Activated T-helper 2 cell treated with anti-CD3 and anti-CD28 coated beads, Interferon-gamma antibody, Interleukin-2, Interleukin-4, amounts not matched to agents 10 μg/mL and 5 μg/mL and 100 μg/mL, durations not matched to agents 14 hours and 24 hours and 36 hours (primary cell): Measurements from ENCODE around the gene STK36. TPM values are rescaled to one million over a fixed set of nuclear protein-coding genes. Genes with fewer than 3 reads are reported as not detected.
"Not testable (repeated sequence)": the region's sequence is repeated elsewhere in the genome, so short reads cannot be mapped to it uniquely, and the experiment has no call there.

ENCODE experiments used
- DNase-seq: peaks from one replicate; pipeline ENCODE4 v3.0.0; 2021; ENCODE audit warnings: low spot score
- H3K27ac Mint-ChIP-seq: one replicate; pipeline ENCODE4 v1.8.0; 2021; ENCODE audit warnings: mixed read lengths
- H3K27me3 Mint-ChIP-seq: one replicate; pipeline ENCODE4 v1.8.0; 2021; ENCODE audit warnings: low read depth, mixed read lengths
- H3K36me3 Mint-ChIP-seq: one replicate; pipeline ENCODE4 v1.8.0; 2021; ENCODE audit warnings: low read depth, mixed read lengths
- H3K4me1 Mint-ChIP-seq: one replicate; pipeline ENCODE4 v1.8.0; 2021; ENCODE audit warnings: low read depth, mixed read lengths
- H3K4me3 Mint-ChIP-seq: one replicate; pipeline ENCODE4 v1.8.0; 2021; ENCODE audit warnings: low read depth, mild to moderate bottlenecking, moderate library complexity, mixed read lengths
- H3K9me3 Mint-ChIP-seq: one replicate; pipeline ENCODE4 v1.8.0; 2021; ENCODE audit warnings: mixed read lengths
- intact Hi-C: fragments of 100-400 bp; cut with micrococcal nuclease; formaldehyde crosslinking; loops from one replicate; pipeline ENCODE4 v1.15.1; 2023
- total RNA-seq: library from RNA; stranded (reverse); gene quantifications from 2 replicates; pipeline ENCODE4 v1.2.3, GENCODE V29; 2022

The STK36 gene
- total RNA-seq, 1 donor from 2014 or later, result 14.4 TPM

DNA sequence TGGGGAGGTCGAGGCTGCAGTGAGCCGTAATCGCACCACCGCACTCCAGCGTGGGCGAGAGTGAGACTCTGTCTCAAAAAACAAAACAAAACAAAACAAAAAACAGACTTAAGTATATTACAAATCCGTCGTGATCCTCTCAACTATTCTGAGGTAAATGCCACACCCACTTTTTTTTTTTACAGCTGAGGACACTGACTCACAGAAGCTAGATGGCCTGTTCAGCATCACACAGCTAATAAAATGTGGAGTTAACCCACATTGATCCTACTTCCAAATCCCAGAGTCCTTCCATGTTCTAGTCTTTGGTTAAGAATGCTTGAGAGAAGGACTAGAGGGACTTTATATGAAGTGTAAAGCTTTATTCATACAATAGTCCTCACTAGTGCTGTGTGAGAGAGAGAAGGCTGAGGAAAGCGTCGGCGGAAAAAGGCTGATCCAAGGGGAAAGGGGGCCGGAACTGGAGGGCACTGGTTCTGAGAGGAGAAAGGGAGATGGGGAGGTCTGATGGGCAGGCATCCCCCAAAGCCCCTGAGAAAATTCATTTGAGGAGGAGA, 711 bp upstream of the STK36 start:
- peak overlapping the region; percentile 92 for H3K4me3 Mint-ChIP-seq
- DNase-seq, result no peak
- no peaks in the 10 kb centered on the region for H3K9me3 Mint-ChIP-seq
- intact Hi-C loops, result loop anchor here (1.0 to 5.0 kb wide), 3 partner anchors 12 to 176 kb away; partner anchors contain the start of genes BCS1L, CNOT9, USP37 and ZNF142
- peaks cover 21% of the 10 kb centered on the region for H3K4me1 Mint-ChIP-seq
- peak overlapping the region; percentile 86 for H3K27ac Mint-ChIP-seq
- H3K36me3 Mint-ChIP-seq, result peaks cover 13% of the 10 kb centered on the region
- no peaks in the 10 kb centered on the region for H3K27me3 Mint-ChIP-seq

GRCh38 chr2:218679119-218679518, 7.2 kb downstream of the STK36 start:
- intact Hi-C loops, result no loop called here
- H3K36me3 Mint-ChIP-seq, result peaks cover 3% of the 10 kb centered on the region
- no peaks in the 10 kb centered on the region for H3K4me1 Mint-ChIP-seq
- H3K4me3 Mint-ChIP-seq, result no peak overlapping the region
- no peak for DNase-seq
- no peak overlapping the region for H3K27ac Mint-ChIP-seq
- no peaks in the 10 kb centered on the region for H3K27me3 Mint-ChIP-seq
- H3K9me3 Mint-ChIP-seq, result no peaks in the 10 kb centered on the region

DNA sequence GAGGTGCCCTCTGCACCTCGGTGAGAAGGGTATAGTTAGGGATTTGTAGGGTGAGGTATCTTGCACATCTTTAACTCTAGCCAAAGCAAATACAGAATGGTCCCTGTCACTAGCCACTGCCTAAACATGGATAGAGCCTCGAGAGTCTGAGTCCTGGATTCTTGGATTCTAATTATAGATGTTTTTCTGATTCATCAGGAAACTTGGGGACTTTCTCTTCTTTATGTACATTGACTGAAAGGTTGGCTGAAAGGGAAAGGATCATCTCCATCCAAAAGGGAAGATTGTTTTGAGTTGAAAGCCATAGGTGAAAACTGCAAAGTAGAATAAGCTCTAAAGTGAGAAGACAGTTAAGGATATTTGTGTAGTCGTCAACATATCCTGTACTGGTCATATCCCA, 8.2 kb downstream of the STK36 start:
- H3K4me1 Mint-ChIP-seq, result no peaks in the 10 kb centered on the region
- H3K27me3 Mint-ChIP-seq, result no peaks in the 10 kb centered on the region
- H3K36me3 Mint-ChIP-seq, result peaks cover 3% of the 10 kb centered on the region
- no peak overlapping the region for H3K4me3 Mint-ChIP-seq
- intact Hi-C loops, result no loop called here
- DNase-seq, result no peak
- H3K27ac Mint-ChIP-seq, result no peak overlapping the region
- H3K9me3 Mint-ChIP-seq, result no peaks in the 10 kb centered on the region

- H3K4me1 Mint-ChIP-seq, H3K27me3 Mint-ChIP-seq, DNase-seq, H3K9me3 Mint-ChIP-seq, H3K27ac Mint-ChIP-seq, H3K4me3 Mint-ChIP-seq, H3K36me3 Mint-ChIP-seq: not testable (repeated sequence)
- intact Hi-C loops, result loop anchor here (1.0 to 2.0 kb wide), 2 partner anchors 15 to 28 kb away; partner anchors contain the start of genes BCS1L, RNF25, STK36 and ZNF142
Measured at GRCh38 chr2:218687400-218688060, 15.6 kb downstream of the STK36 start.

- H3K27ac Mint-ChIP-seq, result no peak overlapping the region
- no peaks in the 10 kb centered on the region for H3K27me3 Mint-ChIP-seq
- H3K9me3 Mint-ChIP-seq, result no peaks in the 10 kb centered on the region
- no peak for DNase-seq
- no peaks in the 10 kb centered on the region for H3K36me3 Mint-ChIP-seq
- peaks cover 6% of the 10 kb centered on the region for H3K4me1 Mint-ChIP-seq
- intact Hi-C loops, result no loop called here
- no peak overlapping the region for H3K4me3 Mint-ChIP-seq
Measured at GRCh38 chr2:218691234-218691633, 19.3 kb downstream of the STK36 start.

GRCh38 chr2:218694405-218695145, 22.7 kb downstream of the STK36 start:
- Mint-ChIP-seq H3K36me3 (no peaks in the 10 kb centered on the region), H3K27ac (no peak overlapping the region), H3K9me3 (no peaks in the 10 kb centered on the region), H3K4me1 (no peaks in the 10 kb centered on the region), H3K27me3 (no peaks in the 10 kb centered on the region), H3K4me3 (no peak overlapping the region)
- DNase-seq, result no peak
- intact Hi-C loops, result no loop called here

DNA sequence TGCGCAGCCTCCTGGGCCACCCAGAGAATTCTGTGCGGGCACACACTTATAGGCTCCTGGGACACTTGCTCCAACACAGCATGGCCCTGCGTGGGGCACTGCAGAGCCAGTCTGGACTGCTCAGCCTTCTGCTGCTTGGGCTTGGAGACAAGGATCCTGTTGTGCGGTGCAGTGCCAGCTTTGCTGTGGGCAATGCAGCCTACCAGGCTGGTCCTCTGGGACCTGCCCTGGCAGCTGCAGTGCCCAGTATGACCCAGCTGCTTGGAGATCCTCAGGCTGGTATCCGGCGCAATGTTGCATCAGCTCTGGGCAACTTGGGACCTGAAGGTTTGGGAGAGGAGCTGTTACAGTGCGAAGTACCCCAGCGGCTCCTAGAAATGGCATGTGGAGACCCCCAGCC, 27.0 kb downstream of the STK36 start:
- H3K4me3 Mint-ChIP-seq, result no peak overlapping the region
- no peak for DNase-seq
- H3K27me3 Mint-ChIP-seq, result no peaks in the 10 kb centered on the region
- H3K36me3 Mint-ChIP-seq, result no peaks in the 10 kb centered on the region
- intact Hi-C loops, result no loop called here
- no peaks in the 10 kb centered on the region for H3K4me1 Mint-ChIP-seq
- H3K27ac Mint-ChIP-seq, result no peak overlapping the region
- H3K9me3 Mint-ChIP-seq, result no peaks in the 10 kb centered on the region

GRCh38 chr2:218701806-218702205, 29.9 kb downstream of the STK36 start:
- Mint-ChIP-seq H3K36me3 (no peaks in the 10 kb centered on the region), H3K4me1 (no peaks in the 10 kb centered on the region), H3K27me3 (peaks cover 2% of the 10 kb centered on the region), H3K9me3 (no peaks in the 10 kb centered on the region), H3K4me3 (no peak overlapping the region), H3K27ac (no peak overlapping the region)
- DNase-seq, result no peak
- intact Hi-C loops, result no loop called here

- no peaks in the 10 kb centered on the region for H3K9me3 Mint-ChIP-seq
- peaks cover 2% of the 10 kb centered on the region for H3K4me1 Mint-ChIP-seq
- no peak for DNase-seq
- H3K4me3 Mint-ChIP-seq, result no peak overlapping the region
- H3K27ac Mint-ChIP-seq, result no peak overlapping the region
- H3K27me3 Mint-ChIP-seq, result peaks cover 2% of the 10 kb centered on the region
- intact Hi-C loops, result no loop called here
- H3K36me3 Mint-ChIP-seq, result no peaks in the 10 kb centered on the region
Measured at GRCh38 chr2:218703341-218703740, 31.5 kb downstream of the STK36 start.

- no peak overlapping the region for H3K27ac Mint-ChIP-seq
- intact Hi-C loops, result no loop called here
- peaks cover 9% of the 10 kb centered on the region for H3K4me1 Mint-ChIP-seq
- no peak for DNase-seq
- no peaks in the 10 kb centered on the region for H3K9me3 Mint-ChIP-seq
- H3K4me3 Mint-ChIP-seq, result no peak overlapping the region
- H3K27me3 Mint-ChIP-seq, result peaks cover 2% of the 10 kb centered on the region
- H3K36me3 Mint-ChIP-seq, result peaks cover 4% of the 10 kb centered on the region
Measured at GRCh38 chr2:218708086-218708485, 36.2 kb downstream of the STK36 start.

DNA sequence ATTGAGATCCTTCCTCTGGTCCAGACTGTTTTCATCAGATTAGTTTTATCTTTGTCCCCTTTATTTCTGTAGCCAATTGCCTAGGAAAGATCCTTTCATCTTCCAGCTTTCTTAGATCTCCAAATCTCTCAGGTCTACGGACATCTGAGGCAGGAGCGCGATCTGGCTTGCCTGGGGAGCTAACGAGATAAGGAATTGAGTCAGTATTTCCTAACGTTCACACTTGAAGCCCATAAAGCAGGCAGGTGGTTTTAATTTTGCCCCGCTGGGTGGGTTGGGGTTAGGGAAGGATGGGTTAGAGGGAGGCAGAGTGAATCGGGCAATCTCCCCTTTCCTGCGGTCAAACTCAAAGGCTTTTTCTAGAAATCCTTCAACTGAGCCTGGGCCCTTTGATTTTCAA, 38.0 kb downstream of the STK36 start:
- H3K9me3 Mint-ChIP-seq, result no peaks in the 10 kb centered on the region
- no peak for DNase-seq
- H3K27ac Mint-ChIP-seq, result no peak overlapping the region
- peaks cover 9% of the 10 kb centered on the region for H3K36me3 Mint-ChIP-seq
- peaks cover 2% of the 10 kb centered on the region for H3K27me3 Mint-ChIP-seq
- intact Hi-C loops, result loop anchor here (1.0 to 2.0 kb wide), 7 partner anchors 23 to 789 kb away; partner anchors contain the start of genes BCS1L, CNOT9, GMPPA and RNF25
- peaks cover 17% of the 10 kb centered on the region for H3K4me1 Mint-ChIP-seq
- H3K4me3 Mint-ChIP-seq, result peak overlapping the region; percentile 95

GRCh38 chr2:218710334-218710686, 38.4 kb downstream of the STK36 start:
- Mint-ChIP-seq H3K36me3 (peaks cover 9% of the 10 kb centered on the region), H3K9me3 (no peaks in the 10 kb centered on the region), H3K4me3 (peak overlapping the region; percentile 95), H3K27me3 (peaks cover 2% of the 10 kb centered on the region), H3K27ac (no peak overlapping the region), H3K4me1 (peaks cover 17% of the 10 kb centered on the region)
- DNase-seq, result no peak
- intact Hi-C loops, result loop anchor here (1.0 to 2.0 kb wide), 7 partner anchors 22 to 788 kb away; partner anchors contain the start of genes BCS1L, CNOT9, GMPPA and RNF25
